Measurements from ENCODE around the gene ABHD6. TPM values are rescaled to one million over a fixed set of nuclear protein-coding genes. Genes with fewer than 3 reads are reported as not detected.

The ABHD6 gene
- total RNA-seq, 2 donors from 2014 or later = 7.5 to 8.6 TPM

GRCh38 chr3:58230876-58231552 lies 6.6 kb upstream of the ABHD6 start:
- Mint-ChIP-seq H3K36me3 (ENCODE audit: low read depth) (no peaks in the 10 kb centered on the region), H3K4me1 (peaks cover 8% of the 10 kb centered on the region), H3K4me3 (no peak overlapping the region), H3K27me3 (ENCODE audit: insufficient read depth) (peaks cover 11% of the 10 kb centered on the region), H3K27ac (no peak overlapping the region), H3K9me3 (peaks cover 5% of the 10 kb centered on the region)
- Histone ChIP-seq H3K27me3 (ENCODE audit: control insufficient read depth, insufficient read depth, low read length, poor library complexity, severe bottlenecking) (peaks cover 31% of the 10 kb centered on the region), H3K36me3 (ENCODE audit: control insufficient read depth, insufficient read depth, low read length) (no peaks in the 10 kb centered on the region), H3K9me3 (ENCODE audit: control insufficient read depth, low read length) (no peaks in the 10 kb centered on the region), H3K27ac (ENCODE audit: low read depth, low read length) (no peak overlapping the region), H3K9ac (ENCODE audit: extremely low read depth, low read length, poor library complexity, severe bottlenecking) (no peak overlapping the region), H3K4me3 (ENCODE audit: low read length) (no peak overlapping the region), H3K4me1 (ENCODE audit: control insufficient read depth, insufficient read depth, low read length) (no peaks in the 10 kb centered on the region)
- WGBS, 2 experiments (ENCODE audit: insufficient coverage in 1 of 2, insufficient read length in 1 of 2) = 0% methylated on average over 1 of the region's 1 CpG
- no peak for TF ChIP-seq CTCF (conservative IDR thresholded peaks at IDR 0.05)
- no peak for DNase-seq

GRCh38 chr3:58231666-58232065 lies 5.9 kb upstream of the ABHD6 start:
- H3K4me3 ChIP-seq (ENCODE audit: low read length) = no peak overlapping the region
- peaks cover 37% of the 10 kb centered on the region for H3K27me3 ChIP-seq (ENCODE audit: control insufficient read depth, insufficient read depth, low read length, poor library complexity, severe bottlenecking)
- no peak overlapping the region for H3K27ac ChIP-seq (ENCODE audit: low read depth, low read length)
- H3K9me3 ChIP-seq (ENCODE audit: control insufficient read depth, low read length) = no peaks in the 10 kb centered on the region
- no peak for TF ChIP-seq CTCF (conservative IDR thresholded peaks at IDR 0.05)
- H3K27ac Mint-ChIP-seq = no peak overlapping the region
- no peaks in the 10 kb centered on the region for H3K36me3 ChIP-seq (ENCODE audit: control insufficient read depth, insufficient read depth, low read length)
- H3K4me1 Mint-ChIP-seq = peaks cover 13% of the 10 kb centered on the region
- H3K9ac ChIP-seq (ENCODE audit: extremely low read depth, low read length, poor library complexity, severe bottlenecking) = no peak overlapping the region
- H3K4me3 Mint-ChIP-seq = no peak overlapping the region
- DNase-seq = no peak
- no peaks in the 10 kb centered on the region for H3K4me1 ChIP-seq (ENCODE audit: control insufficient read depth, insufficient read depth, low read length)
- no peaks in the 10 kb centered on the region for H3K36me3 Mint-ChIP-seq (ENCODE audit: low read depth)
- H3K27me3 Mint-ChIP-seq (ENCODE audit: insufficient read depth) = peaks cover 16% of the 10 kb centered on the region
- peaks cover 5% of the 10 kb centered on the region for H3K9me3 Mint-ChIP-seq
- 91 to 97% methylated on average over 2 of the region's 2 CpGs for WGBS, 2 experiments (ENCODE audit: insufficient coverage in 1 of 2, insufficient read length in 1 of 2)

- peaks cover 20% of the 10 kb centered on the region for H3K4me1 Mint-ChIP-seq
- Histone ChIP-seq H3K9ac (ENCODE audit: extremely low read depth, low read length, poor library complexity, severe bottlenecking) (no peak overlapping the region), H3K27ac (ENCODE audit: low read depth, low read length) (no peak overlapping the region), H3K4me3 (ENCODE audit: low read length) (no peak overlapping the region), H3K4me1 (ENCODE audit: control insufficient read depth, insufficient read depth, low read length) (no peaks in the 10 kb centered on the region), H3K36me3 (ENCODE audit: control insufficient read depth, insufficient read depth, low read length) (no peaks in the 10 kb centered on the region), H3K9me3 (ENCODE audit: control insufficient read depth, low read length) (no peaks in the 10 kb centered on the region), H3K27me3 (ENCODE audit: control insufficient read depth, insufficient read depth, low read length, poor library complexity, severe bottlenecking) (peaks cover 55% of the 10 kb centered on the region)
- no peaks in the 10 kb centered on the region for H3K36me3 Mint-ChIP-seq (ENCODE audit: low read depth)
- no peak for TF ChIP-seq CTCF (conservative IDR thresholded peaks at IDR 0.05)
- no peak for DNase-seq
- peaks cover 27% of the 10 kb centered on the region for H3K27me3 Mint-ChIP-seq (ENCODE audit: insufficient read depth)
- WGBS, 2 experiments (ENCODE audit: insufficient coverage in 1 of 2, insufficient read length in 1 of 2) = 63 to 100% methylated on average over 1 to 4 of the region's 4 CpGs
- no peaks in the 10 kb centered on the region for H3K9me3 Mint-ChIP-seq
- H3K4me3 Mint-ChIP-seq = no peak overlapping the region
- no peak overlapping the region for H3K27ac Mint-ChIP-seq
These were observed 3.1 kb upstream of the ABHD6 start for GRCh38 chr3:58234516-58234931.

Measured in endodermal cell (in vitro differentiated cells).